GM13976 (cell line): ENCODE results near the gene MAGI3.
A peak's percentile ranks its signal among the peaks of the same experiment; 100 is the strongest.

Source experiments
- DNase-seq: peaks from one replicate; pipeline ENCODE4 v3.0.0; 2012; ENCODE audit warnings: low spot score
- CTCF ChIP-seq: IDR thresholded peaks from 2 replicates; pipeline ENCODE4 v1.5.1; 2012; ENCODE audit warnings: borderline replicate concordance, mild to moderate bottlenecking; ENCODE audit not compliant: insufficient read depth; ENCODE audit errors: extremely low read depth, missing control alignments, control extremely low read depth
- in situ Hi-C: fragments of 300-500 bp; cut with MboI; formaldehyde crosslinking; loops from one replicate; pipeline ENCODE4 v1.12.0; 2022; ENCODE audit warnings: low sequenced_read_pairs, mixed read lengths, inconsistent platforms; ENCODE audit not compliant: unreplicated experiment

Gene MAGI3

GRCh38 chr1:113389359-113389952 lies 859 bp upstream of the MAGI3 start:
- TF ChIP-seq CTCF, result no peak
- in situ Hi-C loops, result no loop called here
- no peak for DNase-seq

GRCh38 chr1:113390871-113391648 lies 745 bp downstream of the MAGI3 start:
- DNase-seq, result peak; percentile 45
- in situ Hi-C loops, result no loop called here
- no peak for TF ChIP-seq CTCF

GRCh38 chr1:113391649-113392271 lies 1.4 kb downstream of the MAGI3 start:
- DNase-seq, result no peak
- in situ Hi-C loops, result no loop called here
- TF ChIP-seq CTCF, result no peak

- TF ChIP-seq CTCF, result no peak
- in situ Hi-C loops, result no loop called here
- no peak for DNase-seq
Observed at GRCh38 chr1:113392541-113393128, 2.3 kb downstream of the MAGI3 start.

- DNase-seq, result no peak
- TF ChIP-seq CTCF, result no peak
- in situ Hi-C loops, result no loop called here
Observed at GRCh38 chr1:113394043-113394862, 3.9 kb downstream of the MAGI3 start.

GRCh38 chr1:113394863-113395259 lies 4.5 kb downstream of the MAGI3 start:
- DNase-seq, result no peak
- in situ Hi-C loops, result no loop called here

More at GRCh38 chr1:113394863-113395259, 4.5 kb downstream of the MAGI3 start:
- no peak for TF ChIP-seq CTCF
